NCI-H524 (cell line): Measurements from ENCODE around the gene EGFR.

Source experiments
- DNase-seq, 2 experiments: peaks; one replicate each; lab custom pipeline; 2025; lab: John Stamatoyannopoulos, UW

The EGFR gene

DNA sequence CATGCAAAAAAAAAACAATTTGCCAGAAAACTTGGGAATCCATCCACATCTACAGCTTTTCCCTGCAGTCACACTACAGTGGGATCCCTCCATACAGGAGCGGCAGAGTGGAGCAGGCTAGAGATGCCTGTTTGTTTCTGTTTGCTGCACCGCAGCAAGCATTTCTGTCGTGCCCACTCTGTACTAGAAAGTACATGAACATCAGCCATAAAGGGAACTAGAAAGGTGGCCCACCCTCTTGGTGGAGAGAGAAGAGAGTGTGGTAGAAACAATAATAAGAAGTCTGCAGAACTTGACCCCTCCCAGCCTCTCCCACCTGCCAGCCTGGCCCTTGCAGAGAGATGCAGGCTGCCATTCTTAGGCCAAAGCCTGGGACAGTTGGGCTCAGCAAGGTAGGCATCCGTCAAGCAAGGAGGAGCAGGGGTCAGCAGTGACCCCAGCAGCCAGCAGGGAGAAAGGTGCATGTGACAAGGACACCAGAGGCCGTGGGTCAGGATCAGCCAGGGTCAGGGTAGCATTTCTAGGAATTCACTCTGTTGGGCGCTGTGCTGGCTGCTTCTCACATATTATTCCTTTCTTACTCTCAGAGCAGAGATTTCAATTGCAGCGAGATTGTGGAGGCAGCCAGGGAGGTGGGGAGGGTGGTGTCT is 171.8 kb downstream of the EGFR start:
- DNase-seq = no peak

GRCh38 chr7:55191161-55191925 is 172.5 kb downstream of the EGFR start:
- no peak for DNase-seq

DNA sequence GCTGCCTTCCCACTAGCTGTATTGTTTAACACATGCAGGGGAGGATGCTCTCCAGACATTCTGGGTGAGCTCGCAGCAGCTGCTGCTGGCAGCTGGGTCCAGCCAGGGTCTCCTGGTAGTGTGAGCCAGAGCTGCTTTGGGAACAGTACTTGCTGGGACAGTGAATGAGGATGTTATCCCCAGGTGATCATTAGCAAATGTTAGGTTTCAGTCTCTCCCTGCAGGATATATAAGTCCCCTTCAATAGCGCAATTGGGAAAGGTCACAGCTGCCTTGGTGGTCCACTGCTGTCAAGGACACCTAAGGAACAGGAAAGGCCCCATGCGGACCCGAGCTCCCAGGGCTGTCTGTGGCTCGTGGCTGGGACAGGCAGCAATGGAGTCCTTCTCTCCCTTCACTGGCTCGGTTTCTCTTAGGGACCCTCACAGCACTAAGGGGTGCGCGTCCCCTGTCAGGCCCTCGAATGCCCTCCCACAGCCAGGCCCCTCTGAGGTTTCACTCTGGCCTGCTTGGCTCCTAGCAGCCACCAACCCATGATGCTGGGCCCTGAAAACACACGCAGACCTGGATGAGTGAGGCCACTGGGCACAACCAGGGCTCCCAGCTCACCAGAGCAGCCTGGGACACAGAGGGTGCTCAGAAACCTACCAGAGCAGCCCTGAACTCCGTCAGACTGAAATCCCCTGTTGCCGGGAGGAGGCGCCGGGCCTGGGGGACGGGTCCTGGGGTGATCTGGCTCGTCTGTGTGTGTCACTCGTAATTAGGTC is 173.3 kb downstream of the EGFR start:
- DNase-seq = no peak

GRCh38 chr7:55192723-55193122 is 173.9 kb downstream of the EGFR start:
- no peak for DNase-seq

GRCh38 chr7:55193245-55193644 is 174.4 kb downstream of the EGFR start:
- no peak for DNase-seq

- no peak for DNase-seq
Observed at GRCh38 chr7:55194522-55194921, 175.7 kb downstream of the EGFR start.

DNA sequence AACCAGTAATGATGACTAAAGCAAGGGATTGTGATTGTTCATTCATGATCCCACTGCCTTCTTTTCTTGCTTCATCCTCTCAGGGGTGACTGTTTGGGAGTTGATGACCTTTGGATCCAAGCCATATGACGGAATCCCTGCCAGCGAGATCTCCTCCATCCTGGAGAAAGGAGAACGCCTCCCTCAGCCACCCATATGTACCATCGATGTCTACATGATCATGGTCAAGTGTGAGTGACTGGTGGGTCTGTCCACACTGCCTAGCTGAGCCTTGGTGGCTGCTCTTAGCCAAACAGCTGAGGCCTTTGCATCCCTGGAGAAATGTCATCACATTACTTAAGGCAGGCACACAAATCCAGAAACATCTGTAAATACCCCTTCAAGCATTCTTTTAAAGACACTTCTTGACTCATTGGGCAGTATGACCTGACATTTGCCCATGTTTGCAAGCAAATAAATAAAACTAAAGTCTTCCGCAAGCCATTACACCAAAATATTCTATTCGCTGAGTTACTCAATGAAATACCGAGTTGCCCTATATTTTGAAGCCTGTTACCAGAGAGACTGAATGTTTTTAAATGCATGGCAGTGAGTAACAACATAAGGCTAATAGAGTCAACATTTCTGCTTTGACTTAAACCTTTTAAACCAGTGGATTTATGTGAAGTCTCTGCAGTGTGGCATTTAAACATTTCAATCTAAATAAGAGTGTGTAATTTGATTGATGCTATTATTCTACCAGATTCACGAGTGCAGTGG is 180.0 kb downstream of the EGFR start:
- no peak for DNase-seq

DNA sequence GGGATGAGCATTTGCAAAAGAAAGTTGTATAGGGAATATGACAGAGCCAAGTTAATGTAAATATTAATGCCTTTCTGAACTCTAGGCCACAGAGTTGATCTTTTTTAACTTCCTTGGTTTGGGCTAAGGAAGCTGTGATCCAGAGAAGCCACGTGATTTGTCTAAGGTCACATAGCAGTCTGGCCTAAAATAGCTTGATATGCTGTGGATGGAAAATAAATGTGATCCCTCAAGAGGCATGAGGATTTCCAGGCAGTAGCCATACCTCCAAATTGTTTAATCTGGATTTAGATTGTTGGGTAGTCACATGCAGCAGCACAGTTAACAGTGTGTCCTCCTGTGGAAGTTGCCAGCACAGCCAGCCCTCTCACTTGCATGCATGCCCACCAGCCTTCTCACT is 180.6 kb downstream of the EGFR start:
- no peak for DNase-seq

- DNase-seq = no peak
Observed at GRCh38 chr7:55200441-55200840, 181.6 kb downstream of the EGFR start.

- DNase-seq = no peak
Observed at GRCh38 chr7:55202150-55202913, 183.5 kb downstream of the EGFR start.

GRCh38 chr7:55203300-55203699 is 184.5 kb downstream of the EGFR start:
- DNase-seq = no peak

- no peak for DNase-seq
Observed at GRCh38 chr7:55205124-55205955, 186.5 kb downstream of the EGFR start.

DNA sequence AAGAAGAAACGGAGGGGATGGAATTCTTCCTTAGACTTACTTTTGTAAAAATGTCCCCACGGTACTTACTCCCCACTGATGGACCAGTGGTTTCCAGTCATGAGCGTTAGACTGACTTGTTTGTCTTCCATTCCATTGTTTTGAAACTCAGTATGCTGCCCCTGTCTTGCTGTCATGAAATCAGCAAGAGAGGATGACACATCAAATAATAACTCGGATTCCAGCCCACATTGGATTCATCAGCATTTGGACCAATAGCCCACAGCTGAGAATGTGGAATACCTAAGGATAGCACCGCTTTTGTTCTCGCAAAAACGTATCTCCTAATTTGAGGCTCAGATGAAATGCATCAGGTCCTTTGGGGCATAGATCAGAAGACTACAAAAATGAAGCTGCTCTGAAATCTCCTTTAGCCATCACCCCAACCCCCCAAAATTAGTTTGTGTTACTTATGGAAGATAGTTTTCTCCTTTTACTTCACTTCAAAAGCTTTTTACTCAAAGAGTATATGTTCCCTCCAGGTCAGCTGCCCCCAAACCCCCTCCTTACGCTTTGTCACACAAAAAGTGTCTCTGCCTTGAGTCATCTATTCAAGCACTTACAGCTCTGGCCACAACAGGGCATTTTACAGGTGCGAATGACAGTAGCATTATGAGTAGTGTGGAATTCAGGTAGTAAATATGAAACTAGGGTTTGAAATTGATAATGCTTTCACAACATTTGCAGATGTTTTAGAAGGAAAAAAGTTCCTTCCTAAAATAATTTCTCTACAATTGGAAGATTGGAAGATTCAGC is 187.6 kb downstream of the EGFR start:
- DNase-seq = no peak

DNA sequence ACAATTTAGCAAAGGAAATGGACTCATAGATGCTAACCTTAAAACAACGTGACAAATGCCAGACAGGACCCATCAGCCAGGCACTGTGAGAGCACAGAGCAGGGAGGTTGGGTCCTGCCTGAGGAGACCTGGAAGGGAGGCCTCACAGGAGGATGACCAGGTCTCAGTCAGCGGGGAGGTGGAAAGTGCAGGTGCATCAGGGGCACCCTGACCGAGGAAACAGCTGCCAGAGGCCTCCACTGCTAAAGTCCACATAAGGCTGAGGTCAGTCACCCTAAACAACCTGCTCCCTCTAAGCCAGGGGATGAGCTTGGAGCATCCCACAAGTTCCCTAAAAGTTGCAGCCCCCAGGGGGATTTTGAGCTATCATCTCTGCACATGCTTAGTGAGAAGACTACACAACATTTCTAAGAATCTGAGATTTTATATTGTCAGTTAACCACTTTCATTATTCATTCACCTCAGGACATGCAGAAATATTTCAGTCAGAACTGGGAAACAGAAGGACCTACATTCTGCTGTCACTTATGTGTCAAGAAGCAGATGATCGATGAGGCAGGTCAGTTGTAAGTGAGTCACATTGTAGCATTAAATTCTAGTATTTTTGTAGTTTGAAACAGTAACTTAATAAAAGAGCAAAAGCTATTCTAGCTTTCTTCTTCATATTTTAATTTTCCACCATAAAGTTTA is 188.8 kb downstream of the EGFR start:
- no peak for DNase-seq

- DNase-seq = no peak
Observed at GRCh38 chr7:55209366-55209765, 190.5 kb downstream of the EGFR start.

GRCh38 chr7:55210176-55210575 is 191.4 kb downstream of the EGFR start:
- DNase-seq = no peak

DNA sequence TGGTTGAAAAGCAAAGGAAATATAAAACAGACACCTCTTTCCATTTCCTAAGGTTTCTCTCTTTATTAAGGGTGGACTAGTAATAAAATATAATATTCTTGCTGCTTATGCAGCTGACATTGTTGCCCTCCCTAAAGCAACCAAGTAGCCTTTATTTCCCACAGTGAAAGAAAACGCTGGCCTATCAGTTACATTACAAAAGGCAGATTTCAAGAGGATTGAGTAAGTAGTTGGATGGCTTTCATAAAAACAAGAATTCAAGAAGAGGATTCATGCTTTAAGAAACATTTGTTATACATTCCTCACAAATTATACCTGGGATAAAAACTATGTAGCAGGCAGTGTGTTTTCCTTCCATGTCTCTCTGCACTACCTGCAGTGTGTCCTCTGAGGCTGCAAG is 191.9 kb downstream of the EGFR start:
- no peak for DNase-seq

DNA sequence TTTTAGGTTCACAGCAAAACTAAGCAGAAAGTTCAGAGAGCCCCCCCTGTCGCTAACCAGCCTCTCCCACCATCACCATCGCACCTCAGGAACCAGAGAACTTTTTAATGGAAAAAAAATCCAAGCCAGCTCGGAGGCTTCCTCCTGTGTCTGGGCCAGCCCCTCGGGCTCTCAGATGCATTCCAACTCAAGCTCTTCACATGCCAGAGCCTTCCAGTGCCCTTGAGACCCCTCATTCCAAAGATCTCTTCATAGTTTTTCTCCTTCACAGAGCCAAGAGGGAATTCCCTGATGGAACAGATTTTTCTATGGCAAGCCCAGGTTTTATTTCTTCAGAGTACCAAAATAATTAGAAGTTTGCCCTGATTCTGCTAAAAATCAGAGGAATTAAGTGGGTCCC is 192.9 kb downstream of the EGFR start:
- DNase-seq = no peak

DNA sequence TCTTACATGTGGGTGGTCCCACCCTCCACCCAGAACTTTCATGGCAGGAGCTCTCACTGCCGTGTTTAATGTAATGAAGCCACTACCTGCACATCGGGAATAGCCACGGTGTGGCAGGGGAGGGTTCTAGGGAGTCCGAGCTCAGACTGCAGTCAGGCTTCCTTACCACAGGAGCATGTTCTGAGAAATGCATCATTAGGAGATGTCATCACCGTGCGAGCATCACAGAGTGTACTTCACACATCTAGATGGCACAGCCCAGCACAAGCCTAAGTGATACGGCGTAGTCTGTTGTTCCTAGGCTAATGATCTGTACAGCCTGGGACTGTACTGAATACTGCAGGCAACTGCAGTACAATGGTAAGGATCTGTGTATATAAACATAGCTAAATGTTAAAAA is 193.4 kb downstream of the EGFR start:
- no peak for DNase-seq
